Endothelial cell of umbilical vein (primary cell): ENCODE measurements around the gene LYRM1.

Experiments used
- EZH2 ChIP-seq: IDR thresholded peaks from 2 replicates; pipeline ENCODE4 v1.6.1; 2012; ENCODE audit warnings: borderline replicate concordance, low read depth, mild to moderate bottlenecking, moderate library complexity, low read length, inconsistent platforms; ENCODE audit not compliant: severe bottlenecking
- POLR2AphosphoS5 ChIP-seq: IDR thresholded peaks from 2 replicates; pipeline ENCODE4 v1.6.1; 2012; ENCODE audit warnings: low read depth, mild to moderate bottlenecking, control low read depth, low read length, moderate library complexity; ENCODE audit not compliant: insufficient read depth

DNA sequence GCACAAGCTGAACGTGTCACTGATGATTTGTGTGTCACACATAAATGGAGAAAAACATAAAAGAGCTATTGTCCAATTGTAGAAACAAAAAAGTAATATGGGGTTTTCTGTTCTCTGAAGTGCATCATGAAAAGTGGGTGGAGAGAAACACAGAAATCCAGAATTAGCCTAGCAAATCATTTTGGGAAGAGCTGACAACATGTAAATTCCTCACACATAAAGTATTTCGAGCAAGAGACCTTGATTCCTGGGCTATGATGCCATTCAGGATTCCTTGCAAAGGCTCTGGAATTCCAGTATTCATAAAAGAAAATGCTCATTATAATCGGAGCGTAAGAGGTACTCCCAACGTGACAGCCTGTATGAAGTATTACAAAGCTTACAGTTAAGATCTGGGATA lies 1.5 kb upstream of the LYRM1 start:
- TF ChIP-seq EZH2 (no peak), POLR2AphosphoS5 (no peak)
